GM23248 (cell line): ENCODE results near the gene NUP205. TPM values are rescaled to one million over a fixed set of nuclear protein-coding genes. Genes with fewer than 3 reads are reported as not detected.

Source experiments
- DNase-seq: peaks from one replicate; pipeline ENCODE4 v3.0.0-alpha.2; 2015
- H2AFZ ChIP-seq: fragments of 200-600 bp; sonication (generic); 2 replicates; pipeline ENCODE4 v1.6.1; 2016; ENCODE audit warnings: antibody characterized with exemption
- H3F3A ChIP-seq: fragments of 200-600 bp; sonication (generic); 2 replicates; pipeline ENCODE4 v1.6.1; 2016; ENCODE audit warnings: mild to moderate bottlenecking, antibody characterized with exemption, mixed run types; ENCODE audit not compliant: insufficient read depth
- H3K27ac ChIP-seq: fragments of 200-600 bp; sonication (generic); 2 replicates; pipeline ENCODE4 v1.5.1; 2016; ENCODE audit warnings: mild to moderate bottlenecking
- H3K27me3 ChIP-seq: fragments of 200-600 bp; sonication (generic); replicated peaks from 2 replicates; pipeline ENCODE4 v1.6.1; 2016; ENCODE audit warnings: mild to moderate bottlenecking; ENCODE audit not compliant: insufficient read depth
- H3K36me3 ChIP-seq: fragments of 200-600 bp; sonication (generic); 2 replicates; pipeline ENCODE4 v1.6.1; 2016; ENCODE audit warnings: low read depth, mild to moderate bottlenecking
- H3K4me1 ChIP-seq: fragments of 200-600 bp; sonication (generic); 2 replicates; pipeline ENCODE4 v1.6.1; 2016; ENCODE audit warnings: mild to moderate bottlenecking; ENCODE audit not compliant: insufficient read depth
- H3K4me2 ChIP-seq: fragments of 200-600 bp; sonication (generic); one replicate; pipeline ENCODE4 v1.6.1; 2016; ENCODE audit warnings: mild to moderate bottlenecking; ENCODE audit not compliant: unreplicated experiment
- H3K4me3 ChIP-seq: fragments of 200-600 bp; sonication (generic); 2 replicates; pipeline ENCODE4 v1.5.1; 2016; ENCODE audit warnings: mild to moderate bottlenecking
- H3K79me2 ChIP-seq: fragments of 200-600 bp; sonication (generic); 2 replicates; pipeline ENCODE4 v1.6.1; 2016; ENCODE audit warnings: mild to moderate bottlenecking; ENCODE audit not compliant: insufficient read depth
- H3K9ac ChIP-seq: fragments of 200-600 bp; sonication (generic); 2 replicates; pipeline ENCODE4 v1.6.1; 2016; ENCODE audit warnings: mild to moderate bottlenecking
- H3K9me2 ChIP-seq: fragments of 200-600 bp; sonication (generic); 2 replicates; pipeline ENCODE4 v1.6.1; 2016; ENCODE audit warnings: mixed run types, mild to moderate bottlenecking, moderate library complexity; ENCODE audit not compliant: insufficient read depth
- H3K9me3 ChIP-seq: fragments of 200-600 bp; sonication (generic); one replicate; pipeline ENCODE4 v1.6.1; 2017; ENCODE audit warnings: low read depth
- H4K20me1 ChIP-seq: fragments of 200-600 bp; sonication (generic); 2 replicates; pipeline ENCODE4 v1.6.0; 2016; ENCODE audit not compliant: insufficient read depth
- EZH2 ChIP-seq: fragments of 200-600 bp; sonication (generic); IDR thresholded peaks from 2 replicates; pipeline ENCODE4 v1.6.1; 2018; ENCODE audit warnings: antibody characterized with exemption, mild to moderate bottlenecking; ENCODE audit not compliant: insufficient read depth, poor library complexity, severe bottlenecking
- EZH2phosphoT487 ChIP-seq: fragments of 200-600 bp; sonication (generic); IDR thresholded peaks from 2 replicates; pipeline ENCODE4 v1.6.1; 2018; ENCODE audit warnings: antibody characterized with exemption, moderate library complexity, mild to moderate bottlenecking, low read depth; ENCODE audit not compliant: insufficient read depth
- WGBS, 2 experiments: methylation state at CpG; one replicate each; pipeline ENCODE4 v1.1.6; 2015 to 2017; ENCODE audit warnings: low lambda C conversion rate in 2 of 2, low coverage in 1 of 2; ENCODE audit errors: missing lambda C conversion rate in 2 of 2; 5-methylcytosine and 5-hydroxymethylcytosine counted together
- in situ Hi-C: fragments of 300-500 bp; cut with MboI; formaldehyde crosslinking; loops from 2 replicates; pipeline ENCODE4 v1.15.0; 2020
- polyA plus RNA-seq: library from polyadenylated mRNA; unstranded; fragments of >200 nt; fragmentation: Nextera tagmentation; extraction: Ambion mirVana; gene quantifications from 2 replicates; pipeline ENCODE4 v1.2.1, GENCODE V29; 2016
- small RNA-seq: library from RNA; depleted of rRNA; stranded (forward); fragments of <200 nt; gene quantifications from one replicate; pipeline ENCODE3, GENCODE V24; 2014; ENCODE audit warnings: low read depth, low replicate concordance
- total RNA-seq: library from RNA; depleted of rRNA; stranded (reverse); fragments of >200 nt; shearing (Covaris generic); gene quantifications from 2 replicates; pipeline ENCODE4 v1.2.3, GENCODE V29; 2014; rRNA removed

Gene NUP205
- total and polyA plus RNA-seq, 2 experiments from 2014 or later: 18.5 to 31.8 TPM

DNA sequence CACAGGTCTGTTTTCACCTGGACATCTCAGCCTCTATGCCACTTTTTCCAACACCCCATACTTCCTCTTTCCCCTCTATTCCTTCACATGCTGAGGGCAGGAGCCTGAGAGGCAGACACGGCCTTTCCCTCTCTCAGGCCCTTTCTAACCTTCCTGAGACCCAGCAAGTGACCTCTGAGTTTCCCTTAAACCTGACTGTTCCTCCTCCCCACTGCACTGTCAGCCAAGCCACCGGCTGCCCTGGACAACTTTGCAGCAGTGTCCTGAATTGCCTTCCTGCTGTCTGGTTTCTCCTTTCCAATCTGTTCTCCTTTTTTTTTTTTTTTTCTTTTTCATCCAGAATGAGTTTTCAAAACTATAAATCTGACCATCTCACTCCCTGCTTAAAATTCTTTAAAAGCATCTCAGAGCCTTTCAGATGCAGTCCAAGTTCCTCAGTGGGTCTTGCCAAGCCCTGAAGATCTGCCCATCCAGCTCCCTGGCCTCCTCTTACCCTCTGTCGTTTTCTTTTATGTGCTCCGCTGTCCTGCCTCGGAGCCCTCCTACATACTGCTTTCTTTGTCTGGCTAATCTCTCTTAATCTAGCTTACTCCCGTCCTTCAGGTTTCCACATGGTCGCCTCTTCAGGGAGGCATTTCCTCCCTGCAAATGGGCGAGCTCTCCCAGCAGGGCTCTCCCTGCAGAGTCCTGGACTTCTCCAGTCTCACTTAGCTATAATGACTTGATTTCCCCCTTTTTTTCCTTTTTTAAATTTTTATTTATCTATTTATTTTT, 139.7 kb downstream of the NUP205 start:
- Histone ChIP-seq H3K27me3 (no peaks in the 10 kb centered on the region), H3K27ac (no peak overlapping the region), H3K9ac (no peak overlapping the region), H3K4me2 (no peak overlapping the region), H3K79me2 (no peaks in the 10 kb centered on the region), H3K36me3 (0 out of 2 replicates have a peak, but pooled peaks cover 11% of the 10 kb centered on the region), H3K4me1 (peaks cover 2% of the 10 kb centered on the region), H4K20me1 (no peaks in the 10 kb centered on the region), H3K4me3 (no peak overlapping the region), H3K9me3 (no peaks in the 10 kb centered on the region), H3K9me2 (no peaks in the 10 kb centered on the region), H3F3A (peaks cover 3% of the 10 kb centered on the region; the same call in 1 of the 2 replicates), H2AFZ (no peak overlapping the region)
- TF ChIP-seq EZH2phosphoT487 (no peak), EZH2 (no peak)
- in situ Hi-C loops: no loop called here
- DNase-seq: no peak
- 37 to 38% methylated on average over 8 of the region's 8 CpGs for WGBS, 2 experiments

Small RNA genes within 50 kb of the gene (small RNA-seq; reads per million reads assigned to genes)
- not detected for gene RNU6-1154P

Other genes with a start within 250 kb of the NUP205 start
- gene CNOT4, start 47.8 kb upstream of the NUP205 start, total RNA-seq: 6.7 and 9.1 TPM in 2 replicates
- gene CNOT4, start 47.8 kb upstream of the NUP205 start, polyA plus RNA-seq: 18.2 and 18.4 TPM in 2 replicates
- gene STMP1, start 104.6 kb downstream of the NUP205 start, total RNA-seq: 11.3 and 16.9 TPM in 2 replicates
- gene STMP1, start 104.6 kb downstream of the NUP205 start, polyA plus RNA-seq: 93.2 and 97.0 TPM in 2 replicates
- 0.11 TPM in 1 of 2 replicates, not detected in the other for gene SLC13A4, start 170.3 kb downstream of the NUP205 start, total RNA-seq
- gene SLC13A4, start 170.3 kb downstream of the NUP205 start, polyA plus RNA-seq: 0.62 and 1.9 TPM in 2 replicates
- 53.5 and 60.1 TPM in 2 replicates for gene FAM180A, start 190.9 kb downstream of the NUP205 start, total RNA-seq
- 50.3 and 52.5 TPM in 2 replicates for gene FAM180A, start 190.9 kb downstream of the NUP205 start, polyA plus RNA-seq